ENCODE data around the gene PHOSPHO1. TPM values are rescaled to one million over a fixed set of nuclear protein-coding genes. Genes with fewer than 3 reads are reported as not detected.
A peak's percentile ranks its signal among the peaks of the same experiment; 100 is the strongest.

PHOSPHO1 gene
- total and polyA plus RNA-seq, 4 experiments from 2014 or later = 0.10 to 0.29 TPM; not detected in 2

GRCh38 chr17:49201481-49201927 is 29.1 kb downstream of the PHOSPHO1 start:
- no peak overlapping the region for H3K27ac ChIP-seq (ENCODE audit: low read depth, low read length)
- DNase-seq = no peak
- H3K9me3 Mint-ChIP-seq = peaks cover 0 to 1% (median 0%) of the 10 kb centered on the region in 8 donors
- H3K4me1 ChIP-seq (ENCODE audit: insufficient read depth, low read length) = no peaks in the 10 kb centered on the region
- H3K4me3 Mint-ChIP-seq = no peak overlapping the region
- H3K4me3 ChIP-seq (ENCODE audit: low read length in 2 of 2) = no peak overlapping the region
- H3K4me1 Mint-ChIP-seq = peaks cover 0 to 3% (median 0%) of the 10 kb centered on the region in 4 donors
- intact Hi-C loops (cut with micrococcal nuclease) = no loop called here
- no peak overlapping the region for H3K27ac Mint-ChIP-seq
- H3K27me3 Mint-ChIP-seq = no peaks in the 10 kb centered on the region
- ChIA-PET CTCF (ENCODE audit: partially characterized antibody) (interaction anchor here (1.0 to 1.1 kb wide), 2 partner anchors 8 to 9 kb away, joined by 3 to 4 read pairs; partner anchors contain the start of genes ABI3 and GNGT2), POLR2A (ENCODE audit: partially characterized antibody) (interaction anchor here (1.8 kb wide), 1 partner anchor 9 kb away, joined by 9 read pairs; no protein-coding TSS in a partner anchor)
- H3K27me3 ChIP-seq (ENCODE audit: insufficient read depth, low read length) = no peaks in the 10 kb centered on the region
- H3K36me3 ChIP-seq (ENCODE audit: insufficient read depth, low read length) = no peaks in the 10 kb centered on the region
- peaks cover 0 to 6% of the 10 kb centered on the region in 2 donors for H3K36me3 Mint-ChIP-seq
- no peaks in the 10 kb centered on the region for H3K9me3 ChIP-seq (ENCODE audit: control insufficient read depth in 1 of 2, low read length in 2 of 2)

- H3K27ac ChIP-seq (ENCODE audit: low read depth, low read length) = no peak overlapping the region
- POLR2A ChIA-PET (ENCODE audit: partially characterized antibody) = interaction anchor here (1.1 to 1.8 kb wide), 5 partner anchors 8 to 23 kb away, joined by 3 to 9 read pairs (median 4); partner anchors contain the start of gene ABI3
- intact Hi-C loops (cut with micrococcal nuclease) = no loop called here
- CTCF ChIA-PET (ENCODE audit: partially characterized antibody) = interaction anchor here (0.9 to 3.5 kb wide), 5 partner anchors 9 to 28 kb away, joined by 3 to 23 read pairs (median 5); partner anchors contain the start of genes ABI3 and GNGT2
- Mint-ChIP-seq H3K27me3 (no peaks in the 10 kb centered on the region), H3K4me3 (no peak overlapping the region), H3K4me1 (peaks cover 0 to 5% (median 1%) of the 10 kb centered on the region in 4 donors), H3K27ac (no peak overlapping the region), H3K9me3 (peaks cover 0 to 1% (median 0%) of the 10 kb centered on the region in 8 donors), H3K36me3 (no peaks in the 10 kb centered on the region)
- H3K27me3 ChIP-seq (ENCODE audit: insufficient read depth, low read length) = no peaks in the 10 kb centered on the region
- H3K4me3 ChIP-seq (ENCODE audit: low read length in 2 of 2) = no peak overlapping the region
- no peak for DNase-seq
- no peaks in the 10 kb centered on the region for H3K36me3 ChIP-seq (ENCODE audit: insufficient read depth, low read length)
- H3K9me3 ChIP-seq (ENCODE audit: control insufficient read depth in 1 of 2, low read length in 2 of 2) = no peaks in the 10 kb centered on the region
- no peaks in the 10 kb centered on the region for H3K4me1 ChIP-seq (ENCODE audit: insufficient read depth, low read length)
These were observed 30.0 kb downstream of the PHOSPHO1 start for GRCh38 chr17:49200423-49201083.

GRCh38 chr17:49198211-49198610 is 32.4 kb downstream of the PHOSPHO1 start:
- CTCF ChIA-PET (ENCODE audit: partially characterized antibody) = interaction anchor here (0.8 to 3.5 kb wide), 7 partner anchors 10 to 30 kb away, joined by 3 to 23 read pairs (median 3); no protein-coding TSS in a partner anchor
- no peak overlapping the region for H3K4me3 ChIP-seq (ENCODE audit: low read length in 2 of 2)
- no peak overlapping the region for H3K27ac ChIP-seq (ENCODE audit: low read depth, low read length)
- no peaks in the 10 kb centered on the region for H3K27me3 ChIP-seq (ENCODE audit: insufficient read depth, low read length)
- Mint-ChIP-seq H3K27ac (no peak overlapping the region), H3K9me3 (peaks cover 0 to 1% (median 0%) of the 10 kb centered on the region in 8 donors), H3K4me1 (peaks cover 4 to 14% (median 8%) of the 10 kb centered on the region in 4 donors), H3K27me3 (no peaks in the 10 kb centered on the region), H3K36me3 (no peaks in the 10 kb centered on the region), H3K4me3 (no peak overlapping the region)
- H3K9me3 ChIP-seq (ENCODE audit: control insufficient read depth in 1 of 2, low read length in 2 of 2) = no peaks in the 10 kb centered on the region
- H3K36me3 ChIP-seq (ENCODE audit: insufficient read depth, low read length) = no peaks in the 10 kb centered on the region
- POLR2A ChIA-PET (ENCODE audit: partially characterized antibody) = interaction anchor here (1.2 to 8.3 kb wide), 2 partner anchors 11 to 16 kb away, joined by 3 to 169 read pairs; partner anchors contain the start of genes ABI3 and GNGT2
- intact Hi-C loops (cut with micrococcal nuclease) = no loop called here
- no peak for DNase-seq
- H3K4me1 ChIP-seq (ENCODE audit: insufficient read depth, low read length) = peaks cover 8% of the 10 kb centered on the region

- intact Hi-C loops (cut with micrococcal nuclease) = no loop called here
- H3K36me3 Mint-ChIP-seq = peaks cover 0 to 4% of the 10 kb centered on the region in 2 donors
- CTCF ChIA-PET (ENCODE audit: partially characterized antibody) = interaction anchor here (0.8 to 3.5 kb wide), 5 partner anchors 11 to 31 kb away, joined by 3 to 23 read pairs (median 3); no protein-coding TSS in a partner anchor
These were observed 33.1 kb downstream of the PHOSPHO1 start for GRCh38 chr17:49197346-49197998.

GRCh38 chr17:49196520-49196919 is 34.1 kb downstream of the PHOSPHO1 start:
- Histone ChIP-seq H3K9me3 (ENCODE audit: control insufficient read depth in 1 of 2, low read length in 2 of 2) (no peaks in the 10 kb centered on the region), H3K36me3 (ENCODE audit: insufficient read depth, low read length) (no peaks in the 10 kb centered on the region), H3K4me3 (ENCODE audit: low read length in 2 of 2) (no peak overlapping the region), H3K4me1 (ENCODE audit: insufficient read depth, low read length) (peaks cover 9% of the 10 kb centered on the region), H3K27me3 (ENCODE audit: insufficient read depth, low read length) (no peaks in the 10 kb centered on the region), H3K27ac (ENCODE audit: low read depth, low read length) (no peak overlapping the region)
- Mint-ChIP-seq H3K27me3 (peaks cover 0 to 6% of the 10 kb centered on the region in 2 donors), H3K27ac (peak overlapping the region in 1 of 7 donors; percentile 82), H3K9me3 (peaks cover 0 to 15% (median 0%) of the 10 kb centered on the region in 8 donors), H3K4me3 (no peak overlapping the region), H3K36me3 (peaks cover 0 to 13% of the 10 kb centered on the region in 2 donors), H3K4me1 (peaks cover 8 to 31% (median 12%) of the 10 kb centered on the region in 4 donors)
- ChIA-PET POLR2A (ENCODE audit: partially characterized antibody) (interaction anchor here (8.3 kb wide), 1 partner anchor 17 kb away, joined by 169 read pairs; the partner anchor contains the start of genes ABI3 and GNGT2), CTCF (ENCODE audit: partially characterized antibody) (no interaction called here)
- intact Hi-C loops (cut with micrococcal nuclease) = no loop called here
- DNase-seq = no peak

More at GRCh38 chr17:49197346-49197998, 33.1 kb downstream of the PHOSPHO1 start:
- no peak overlapping the region for H3K27ac ChIP-seq (ENCODE audit: low read depth, low read length)
- H3K4me1 Mint-ChIP-seq = peaks cover 4 to 22% (median 8%) of the 10 kb centered on the region in 4 donors
- POLR2A ChIA-PET (ENCODE audit: partially characterized antibody) = interaction anchor here (8.3 kb wide), 1 partner anchor 16 kb away, joined by 169 read pairs; the partner anchor contains the start of genes ABI3 and GNGT2
- no peak for DNase-seq
- peaks cover 8% of the 10 kb centered on the region for H3K4me1 ChIP-seq (ENCODE audit: insufficient read depth, low read length)
- peaks cover 0 to 6% (median 0%) of the 10 kb centered on the region in 8 donors for H3K9me3 Mint-ChIP-seq
- peaks cover 0 to 4% of the 10 kb centered on the region in 2 donors for H3K27me3 Mint-ChIP-seq
- H3K4me3 ChIP-seq (ENCODE audit: low read length in 2 of 2) = no peak overlapping the region
- H3K27me3 ChIP-seq (ENCODE audit: insufficient read depth, low read length) = no peaks in the 10 kb centered on the region
- no peaks in the 10 kb centered on the region for H3K36me3 ChIP-seq (ENCODE audit: insufficient read depth, low read length)
- no peak overlapping the region for H3K4me3 Mint-ChIP-seq
- H3K27ac Mint-ChIP-seq = peak overlapping the region in 1 of 7 donors; percentile 65
- H3K9me3 ChIP-seq (ENCODE audit: control insufficient read depth in 1 of 2, low read length in 2 of 2) = no peaks in the 10 kb centered on the region

GRCh38 chr17:49195751-49196150 is 34.8 kb downstream of the PHOSPHO1 start:
- Mint-ChIP-seq H3K27ac (peak overlapping the region in 2 of 7 donors; percentile 55 to 66), H3K27me3 (peaks cover 0 to 6% of the 10 kb centered on the region in 2 donors), H3K9me3 (peaks cover 0 to 15% (median 0%) of the 10 kb centered on the region in 8 donors), H3K4me3 (no peak overlapping the region), H3K4me1 (peaks cover 10 to 36% (median 15%) of the 10 kb centered on the region in 4 donors), H3K36me3 (peaks cover 0 to 14% of the 10 kb centered on the region in 2 donors)
- CTCF ChIA-PET (ENCODE audit: partially characterized antibody) = no interaction called here
- Histone ChIP-seq H3K36me3 (ENCODE audit: insufficient read depth, low read length) (no peaks in the 10 kb centered on the region), H3K4me1 (ENCODE audit: insufficient read depth, low read length) (peaks cover 14% of the 10 kb centered on the region), H3K9me3 (ENCODE audit: control insufficient read depth in 1 of 2, low read length in 2 of 2) (no peaks in the 10 kb centered on the region), H3K27me3 (ENCODE audit: insufficient read depth, low read length) (no peaks in the 10 kb centered on the region), H3K27ac (ENCODE audit: low read depth, low read length) (no peak overlapping the region), H3K4me3 (ENCODE audit: low read length in 2 of 2) (no peak overlapping the region)
- POLR2A ChIA-PET (ENCODE audit: partially characterized antibody) = interaction anchor here (6.1 to 8.3 kb wide), 2 partner anchors 18 to 30 kb away, joined by 82 to 169 read pairs; partner anchors contain the start of genes ABI3 and GNGT2
- intact Hi-C loops (cut with micrococcal nuclease) = no loop called here
- no peak for DNase-seq

Data from CD4-positive, alpha-beta memory T cell (primary cell).